Measurements from ENCODE around the gene MB21D2.

- TF ChIP-seq CTCF (IDR thresholded peaks at IDR 0.05), result no peak
- TF ChIP-seq POLR2A (IDR thresholded peaks at IDR 0.05), result no peak
Measured at GRCh38 chr3:192817053-192817452, 100.6 kb downstream of the MB21D2 start.
